Activated CD4-positive, alpha-beta T cell treated with anti-CD3 and anti-CD28 coated beads, Interleukin-10, Interleukin-2, amounts not matched to agents 100 ng/mL and 50 ng/mL, durations not matched to agents 16 hours and 8 hours (primary cell): ENCODE results near the gene ANKRD9.

Source experiments
- DNase-seq: peaks from one replicate; pipeline ENCODE4 v3.0.0-alpha.2; 2020

ANKRD9 gene

GRCh38 chr14:102497998-102498677, 11.4 kb downstream of the ANKRD9 start:
- DNase-seq, result no peak

DNA sequence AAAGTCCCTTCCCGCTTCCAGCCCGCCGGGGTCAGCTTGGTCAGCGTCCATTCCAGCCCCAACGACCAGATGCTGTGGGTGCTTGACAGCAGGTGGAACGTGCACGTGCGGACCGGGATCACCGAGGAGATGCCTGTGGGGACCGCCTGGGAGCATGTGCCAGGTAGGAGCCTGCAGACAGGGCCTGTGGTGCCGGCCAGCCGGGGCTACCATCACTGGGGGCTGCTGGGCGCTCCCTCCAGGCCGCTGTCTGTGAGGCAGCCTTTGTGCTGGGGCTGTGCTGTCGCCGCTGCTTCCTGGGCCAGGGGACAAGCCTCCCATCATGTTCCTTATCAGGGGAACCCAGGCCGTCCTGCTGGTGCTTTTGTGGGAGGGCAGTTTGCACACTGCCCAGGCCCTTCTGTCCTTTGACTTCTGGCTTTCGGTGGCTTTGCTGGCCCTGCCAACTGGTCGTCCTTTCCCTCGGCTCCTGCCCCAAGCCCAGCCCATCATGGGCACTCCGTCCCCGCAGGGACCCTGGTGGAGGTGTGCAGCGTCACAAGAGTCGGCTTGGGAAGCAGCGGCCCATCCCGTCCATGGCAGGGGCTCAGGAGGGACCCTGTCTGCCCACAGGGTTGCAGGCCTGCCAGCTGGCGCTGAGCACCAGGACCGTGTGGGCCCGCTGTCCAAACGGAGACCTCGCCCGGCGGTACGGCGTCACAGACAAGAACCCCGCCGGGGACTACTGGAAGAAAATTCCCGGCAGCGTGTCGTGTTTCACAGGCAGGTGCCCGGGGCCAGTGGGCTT, 12.4 kb downstream of the ANKRD9 start:
- no peak for DNase-seq

GRCh38 chr14:102496331-102496691, 13.3 kb downstream of the ANKRD9 start:
- DNase-seq, result no peak

DNA sequence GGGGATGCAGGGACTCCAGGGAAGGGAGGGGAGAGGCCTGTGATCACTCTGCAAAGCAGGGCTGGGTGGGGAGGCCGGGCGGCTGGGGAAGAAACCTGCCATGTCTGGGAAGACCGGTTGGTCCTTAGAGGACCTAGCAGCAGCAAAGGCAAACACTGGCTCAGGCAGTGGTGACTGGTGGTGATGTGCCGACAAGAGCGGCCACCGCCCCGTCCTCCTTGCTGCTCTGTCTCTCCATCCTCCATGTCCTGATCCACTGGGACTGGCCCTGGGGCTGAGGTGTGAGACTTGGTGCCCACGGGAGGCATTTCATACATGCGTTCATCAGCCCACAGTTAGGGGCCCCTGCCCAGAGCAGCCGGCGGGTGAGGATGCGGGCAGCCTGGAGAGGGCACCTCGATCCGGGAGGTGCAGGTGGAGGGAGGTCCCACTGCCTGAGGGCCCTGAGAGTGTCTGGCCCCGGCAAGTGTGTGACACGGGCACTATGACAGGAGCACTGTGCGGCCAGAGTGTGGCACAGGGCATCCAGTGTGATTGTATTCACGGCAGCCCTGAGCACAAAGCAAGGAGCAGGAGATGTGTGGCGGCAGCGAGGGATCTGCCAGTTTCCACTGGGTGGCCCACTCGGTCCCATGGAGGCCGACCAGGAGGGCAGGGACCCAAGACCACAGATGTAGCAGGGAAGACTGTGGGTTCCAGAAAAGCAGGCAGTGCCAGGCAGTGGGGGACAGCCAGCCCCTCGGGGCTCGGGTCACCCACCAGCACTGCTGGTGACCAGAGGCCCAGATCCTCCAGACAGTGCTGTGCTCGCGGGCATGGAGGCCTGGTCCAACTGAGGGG, 13.9 kb downstream of the ANKRD9 start:
- no peak for DNase-seq

GRCh38 chr14:102493585-102493984, 16.0 kb downstream of the ANKRD9 start:
- no peak for DNase-seq

GRCh38 chr14:102493096-102493495, 16.5 kb downstream of the ANKRD9 start:
- DNase-seq, result no peak

GRCh38 chr14:102492531-102492910, 17.1 kb downstream of the ANKRD9 start:
- no peak for DNase-seq

GRCh38 chr14:102491786-102492530, 17.6 kb downstream of the ANKRD9 start:
- no peak for DNase-seq

DNA sequence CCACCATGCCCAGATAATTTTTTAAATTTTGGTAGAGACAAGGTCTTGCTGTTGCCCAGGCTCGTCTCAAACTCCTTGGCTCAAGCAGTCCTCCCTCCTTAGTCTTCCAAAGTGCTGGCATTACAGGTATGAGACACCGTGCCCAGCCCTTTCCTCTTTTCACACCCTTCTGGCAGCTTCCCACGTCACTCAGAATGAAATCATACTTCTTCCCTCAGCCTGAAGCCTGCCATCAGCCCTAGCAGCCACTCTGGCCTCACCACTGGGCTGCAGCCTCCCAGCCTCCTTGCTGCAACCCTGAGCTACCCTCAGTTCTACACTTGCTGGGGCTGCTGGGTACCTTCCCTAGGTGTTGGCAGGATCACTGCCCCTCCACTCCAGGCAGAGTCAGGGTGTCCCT, 18.2 kb downstream of the ANKRD9 start:
- no peak for DNase-seq

GRCh38 chr14:102490456-102490855, 19.1 kb downstream of the ANKRD9 start:
- no peak for DNase-seq

GRCh38 chr14:102487204-102487577, 22.4 kb downstream of the ANKRD9 start:
- DNase-seq, result no peak

GRCh38 chr14:102486513-102487203, 22.9 kb downstream of the ANKRD9 start:
- DNase-seq, result no peak

- DNase-seq, result no peak
Measured at GRCh38 chr14:102485693-102486512, 23.7 kb downstream of the ANKRD9 start.

DNA sequence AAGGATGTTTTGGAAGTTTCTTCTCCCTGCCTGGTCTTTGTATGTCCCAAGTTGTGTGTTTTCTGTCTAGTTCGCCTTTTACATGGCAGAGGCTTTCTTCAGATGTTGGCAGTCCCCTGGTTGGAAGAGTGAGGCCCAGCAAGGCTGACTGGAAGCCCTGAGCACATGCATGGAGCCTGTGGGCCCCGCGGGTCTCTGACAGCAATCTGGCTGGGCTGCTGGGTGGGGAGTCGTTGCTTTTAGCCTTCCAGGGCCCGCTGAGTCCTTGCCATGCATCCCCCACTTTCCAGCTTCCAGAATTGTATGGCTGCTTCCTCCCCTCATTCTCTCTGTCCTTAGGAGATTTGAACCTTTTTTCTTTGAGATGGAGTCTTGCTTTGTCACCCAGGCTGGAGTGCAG, 25.3 kb downstream of the ANKRD9 start:
- DNase-seq, result no peak

DNA sequence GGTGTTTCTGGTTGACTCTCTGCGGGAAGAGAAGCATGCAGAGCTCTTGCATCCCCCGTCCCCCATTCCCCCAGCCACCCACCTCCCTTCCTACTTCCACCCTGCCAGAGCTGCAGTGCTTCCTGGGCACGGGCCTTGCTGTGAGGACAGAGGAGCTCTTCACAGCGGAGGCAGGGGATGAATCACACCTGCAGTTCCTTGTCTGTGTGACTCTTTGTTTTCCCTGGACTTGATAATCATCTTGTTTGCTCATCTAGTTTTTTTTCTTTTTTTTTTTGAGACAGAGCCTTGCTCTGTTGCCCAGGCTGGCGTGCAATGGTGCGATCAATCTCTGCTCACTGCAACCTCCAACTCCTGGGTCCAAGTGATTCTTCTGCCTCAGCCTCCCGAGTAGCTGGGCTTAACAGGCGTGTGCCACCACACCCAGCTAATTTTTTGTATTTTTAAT, 27.8 kb downstream of the ANKRD9 start:
- no peak for DNase-seq

DNA sequence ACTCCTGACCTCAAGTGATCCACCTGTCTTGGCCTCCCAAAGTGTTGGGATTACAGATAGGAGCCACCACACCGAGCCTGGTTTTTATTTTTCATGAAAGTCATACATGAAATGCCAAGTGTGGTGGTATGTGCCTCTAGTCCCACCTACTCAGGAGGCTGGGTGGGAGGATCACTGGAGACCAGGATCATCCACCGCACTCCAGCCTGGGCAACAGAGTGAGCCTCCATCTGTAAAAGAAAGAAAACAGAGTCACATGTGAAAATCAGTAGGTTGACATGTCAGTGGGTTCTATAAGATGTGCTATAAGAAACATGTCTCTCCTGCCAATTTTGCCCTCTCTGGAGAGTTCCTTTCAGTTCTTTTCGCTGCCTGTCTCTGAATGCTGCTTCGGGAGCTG, 28.2 kb downstream of the ANKRD9 start:
- no peak for DNase-seq

DNA sequence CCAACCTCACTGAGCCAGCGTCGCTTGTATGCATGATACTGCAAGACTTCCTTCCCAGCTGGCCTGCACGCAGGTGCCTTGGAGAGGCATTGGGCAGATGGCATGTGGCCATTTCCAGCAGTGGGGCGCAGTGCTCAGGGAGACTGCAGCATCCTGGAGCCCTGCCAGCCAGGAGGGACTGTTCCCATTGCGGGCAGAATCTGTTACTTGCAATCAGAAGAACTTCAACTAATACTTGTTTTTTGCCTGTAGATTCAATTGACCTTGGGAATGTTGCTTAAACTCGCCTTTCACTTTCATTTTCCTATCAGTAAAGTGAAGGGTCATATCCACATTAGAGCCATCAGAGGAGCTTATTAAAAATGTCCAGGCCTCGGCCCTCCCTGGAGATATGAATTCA, 29.8 kb downstream of the ANKRD9 start:
- DNase-seq, result no peak

GRCh38 chr14:102479107-102479506, 30.5 kb downstream of the ANKRD9 start:
- DNase-seq, result no peak

- DNase-seq, result no peak
Measured at GRCh38 chr14:102474934-102475333, 34.6 kb downstream of the ANKRD9 start.

GRCh38 chr14:102473559-102473958, 36.0 kb downstream of the ANKRD9 start:
- no peak for DNase-seq

DNA sequence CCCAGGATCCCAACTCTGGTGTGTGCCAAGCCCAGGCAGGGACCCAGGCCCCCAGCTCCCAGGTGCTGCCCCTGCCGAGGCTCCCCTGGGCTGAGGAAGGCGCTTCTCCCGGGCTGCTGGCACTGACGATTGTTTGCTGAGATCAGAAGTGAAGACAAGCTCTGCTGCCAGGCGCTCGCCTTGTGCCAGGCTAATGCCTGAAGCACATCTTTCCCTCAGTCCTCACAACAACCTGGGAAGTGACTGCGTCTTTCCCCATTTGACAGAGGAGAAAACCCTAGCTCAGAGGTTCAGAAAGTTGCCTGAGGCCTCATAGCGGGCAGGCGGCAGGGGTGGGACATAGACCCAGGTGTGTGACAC, 36.8 kb downstream of the ANKRD9 start:
- DNase-seq, result no peak
